Measurements from ENCODE around the gene R3HCC1L.

GRCh38 chr10:98269435-98269912 lies 135.0 kb downstream of the R3HCC1L start:
- TF ChIP-seq TAF1 (IDR thresholded peaks at IDR 0.05; ENCODE audit: borderline replicate concordance, low read depth, low read length) (no peak), POLR2AphosphoS5 (IDR thresholded peaks at IDR 0.05; ENCODE audit: low read depth, low read length) (no peak)
